Liver (tissue), 3 donors: ENCODE data around the gene FCGR1A.
"Not testable (repeated sequence)": the region's sequence is repeated elsewhere in the genome, so short reads cannot be mapped to it uniquely, and the experiment has no call there.

ENCODE experiments used
- GABPA ChIP-seq, 2 donors: IDR thresholded peaks in 1 of 2; conservative IDR thresholded peaks in 1 of 2; 2 replicates each; pipeline ENCODE4 v1.6.1; 2016; ENCODE audit warnings: antibody characterized with exemption in 2 of 2, mild to moderate bottlenecking in 1 of 2, moderate library complexity in 1 of 2
- NR2F2 ChIP-seq: IDR thresholded peaks from 2 replicates; pipeline ENCODE4 v1.6.1; 2016; ENCODE audit warnings: antibody characterized with exemption
- RAD21 ChIP-seq, 2 donors: IDR thresholded peaks; 2 replicates each; pipeline ENCODE4 v1.6.1; 2016; ENCODE audit warnings: antibody characterized with exemption in 2 of 2, mild to moderate bottlenecking in 2 of 2
- TAF1 ChIP-seq: conservative IDR thresholded peaks from 2 replicates; pipeline ENCODE4 v1.6.1; 2016; ENCODE audit warnings: antibody characterized with exemption, mild to moderate bottlenecking
- TF ChIP-seq, protein P1 (sequence below): fragments of 150-350 bp; IDR thresholded peaks from 2 replicates; pipeline ENCODE4 v1.5.1; 2017; ENCODE audit warnings: improper control_type of control experiment, low read depth, low read length; ENCODE audit not compliant: missing input control
- TF ChIP-seq, protein P2 (sequence below): IDR thresholded peaks from 2 replicates; pipeline ENCODE4 v1.6.1; 2016; ENCODE audit warnings: antibody characterized with exemption
- TF ChIP-seq, protein P3 (sequence below): IDR thresholded peaks from 2 replicates; pipeline ENCODE4 v1.6.1; 2016; ENCODE audit warnings: antibody characterized with exemption
- donor health status: healthy.
- donor health status: healthy.

DNA sequence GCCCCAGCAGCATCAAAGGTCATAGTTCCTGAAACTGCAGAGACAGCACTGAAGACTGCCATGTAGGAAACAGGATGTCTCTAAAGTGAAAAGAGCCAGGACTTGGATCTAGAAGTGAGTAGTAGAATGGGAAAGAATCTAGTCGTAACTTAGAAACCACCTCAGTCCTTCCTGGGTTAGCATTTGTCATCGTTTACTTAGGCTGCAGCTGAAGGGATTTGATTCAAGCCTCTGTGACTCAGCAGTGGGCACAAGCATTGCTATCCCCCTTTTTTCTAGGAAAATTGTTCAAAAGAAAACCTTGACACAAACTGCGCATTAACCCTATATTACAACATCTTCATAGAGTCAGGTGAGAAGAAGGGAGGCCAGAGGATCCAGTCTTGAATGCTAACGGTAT is 11.8 kb upstream of the FCGR1A start:
- TF ChIP-seq, protein P1, sequence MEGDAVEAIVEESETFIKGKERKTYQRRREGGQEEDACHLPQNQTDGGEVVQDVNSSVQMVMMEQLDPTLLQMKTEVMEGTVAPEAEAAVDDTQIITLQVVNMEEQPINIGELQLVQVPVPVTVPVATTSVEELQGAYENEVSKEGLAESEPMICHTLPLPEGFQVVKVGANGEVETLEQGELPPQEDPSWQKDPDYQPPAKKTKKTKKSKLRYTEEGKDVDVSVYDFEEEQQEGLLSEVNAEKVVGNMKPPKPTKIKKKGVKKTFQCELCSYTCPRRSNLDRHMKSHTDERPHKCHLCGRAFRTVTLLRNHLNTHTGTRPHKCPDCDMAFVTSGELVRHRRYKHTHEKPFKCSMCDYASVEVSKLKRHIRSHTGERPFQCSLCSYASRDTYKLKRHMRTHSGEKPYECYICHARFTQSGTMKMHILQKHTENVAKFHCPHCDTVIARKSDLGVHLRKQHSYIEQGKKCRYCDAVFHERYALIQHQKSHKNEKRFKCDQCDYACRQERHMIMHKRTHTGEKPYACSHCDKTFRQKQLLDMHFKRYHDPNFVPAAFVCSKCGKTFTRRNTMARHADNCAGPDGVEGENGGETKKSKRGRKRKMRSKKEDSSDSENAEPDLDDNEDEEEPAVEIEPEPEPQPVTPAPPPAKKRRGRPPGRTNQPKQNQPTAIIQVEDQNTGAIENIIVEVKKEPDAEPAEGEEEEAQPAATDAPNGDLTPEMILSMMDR, result not testable (repeated sequence)
- not testable (repeated sequence) for TF ChIP-seq GABPA (IDR thresholded peaks at IDR 0.05 in 1 of 2, conservative IDR thresholded peaks at IDR 0.05 in 1 of 2); NR2F2; TAF1; RAD21 (IDR thresholded peaks at IDR 0.05)
- TF ChIP-seq, protein P2, sequence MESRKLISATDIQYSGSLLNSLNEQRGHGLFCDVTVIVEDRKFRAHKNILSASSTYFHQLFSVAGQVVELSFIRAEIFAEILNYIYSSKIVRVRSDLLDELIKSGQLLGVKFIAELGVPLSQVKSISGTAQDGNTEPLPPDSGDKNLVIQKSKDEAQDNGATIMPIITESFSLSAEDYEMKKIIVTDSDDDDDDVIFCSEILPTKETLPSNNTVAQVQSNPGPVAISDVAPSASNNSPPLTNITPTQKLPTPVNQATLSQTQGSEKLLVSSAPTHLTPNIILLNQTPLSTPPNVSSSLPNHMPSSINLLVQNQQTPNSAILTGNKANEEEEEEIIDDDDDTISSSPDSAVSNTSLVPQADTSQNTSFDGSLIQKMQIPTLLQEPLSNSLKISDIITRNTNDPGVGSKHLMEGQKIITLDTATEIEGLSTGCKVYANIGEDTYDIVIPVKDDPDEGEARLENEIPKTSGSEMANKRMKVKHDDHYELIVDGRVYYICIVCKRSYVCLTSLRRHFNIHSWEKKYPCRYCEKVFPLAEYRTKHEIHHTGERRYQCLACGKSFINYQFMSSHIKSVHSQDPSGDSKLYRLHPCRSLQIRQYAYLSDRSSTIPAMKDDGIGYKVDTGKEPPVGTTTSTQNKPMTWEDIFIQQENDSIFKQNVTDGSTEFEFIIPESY, result not testable (repeated sequence)
- TF ChIP-seq, protein P3, sequence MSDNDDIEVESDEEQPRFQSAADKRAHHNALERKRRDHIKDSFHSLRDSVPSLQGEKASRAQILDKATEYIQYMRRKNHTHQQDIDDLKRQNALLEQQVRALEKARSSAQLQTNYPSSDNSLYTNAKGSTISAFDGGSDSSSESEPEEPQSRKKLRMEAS, result not testable (repeated sequence)
